COR-L47 (cell line): Measurements from ENCODE around the gene KIAA1614.
"Not testable (repeated sequence)": the region's sequence is repeated elsewhere in the genome, so short reads cannot be mapped to it uniquely, and the experiment has no call there.

ENCODE experiments used
- DNase-seq: peaks from one replicate; lab custom pipeline; 2025; lab: John Stamatoyannopoulos, UW

The KIAA1614 gene

DNA sequence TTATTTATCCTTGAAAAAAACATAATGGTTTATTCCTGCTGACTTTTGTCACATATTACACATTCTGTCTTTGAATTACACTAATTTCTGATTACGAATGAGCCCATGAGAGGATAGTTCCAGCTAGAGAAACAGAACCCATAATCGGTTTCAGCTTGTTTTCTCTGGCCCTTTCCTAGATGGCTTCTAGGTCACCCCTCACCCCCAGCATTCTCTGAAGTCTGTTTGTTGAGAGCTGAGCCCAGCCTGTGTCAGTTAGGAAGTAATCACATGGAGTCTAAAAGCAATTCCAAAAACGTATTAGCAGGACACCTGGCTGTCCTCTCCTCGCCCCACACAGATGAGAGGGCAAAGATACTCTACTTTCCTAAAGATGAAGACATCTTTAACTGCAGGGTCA is 48.9 kb downstream of the KIAA1614 start:
- DNase-seq = no peak

DNA sequence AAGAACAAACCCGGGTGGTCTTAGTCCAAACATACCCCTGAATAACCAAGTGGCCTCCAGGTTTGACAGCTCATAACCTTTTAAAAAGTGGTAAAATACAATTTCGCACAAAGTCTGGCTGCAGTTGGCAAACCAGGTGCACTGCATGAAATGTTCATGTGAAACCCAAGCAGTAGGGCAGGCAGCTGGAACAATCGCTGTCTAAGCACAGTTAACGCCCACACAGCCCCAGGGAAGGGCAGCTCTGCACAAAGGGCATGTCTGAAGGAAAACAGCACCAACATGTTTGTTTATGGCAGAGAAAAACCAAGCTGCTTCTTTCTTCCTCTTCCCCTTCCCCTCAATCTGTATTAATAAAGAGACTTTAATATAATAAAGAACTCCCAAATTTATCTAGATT is 49.5 kb downstream of the KIAA1614 start:
- DNase-seq = peak; percentile 70

DNA sequence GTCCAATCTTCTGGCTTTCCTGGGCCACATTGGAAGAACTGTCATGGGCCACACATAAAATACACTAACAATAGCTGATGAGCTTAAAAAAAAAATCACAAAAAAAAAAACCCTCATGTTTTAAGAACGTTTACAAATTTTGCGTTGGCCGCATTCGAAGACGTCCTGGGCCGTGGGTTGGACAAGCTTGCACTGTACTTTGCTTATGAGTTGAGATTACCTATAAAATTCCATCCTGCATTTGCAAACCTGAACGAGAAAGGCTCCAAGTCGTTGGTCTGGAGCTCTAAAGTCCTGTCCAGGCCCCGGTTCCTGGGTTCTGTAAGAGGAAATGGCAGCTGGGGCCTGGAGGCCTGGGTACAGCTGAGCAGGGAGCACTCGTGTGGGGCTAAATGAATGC is 51.4 kb downstream of the KIAA1614 start:
- DNase-seq = no peak

DNA sequence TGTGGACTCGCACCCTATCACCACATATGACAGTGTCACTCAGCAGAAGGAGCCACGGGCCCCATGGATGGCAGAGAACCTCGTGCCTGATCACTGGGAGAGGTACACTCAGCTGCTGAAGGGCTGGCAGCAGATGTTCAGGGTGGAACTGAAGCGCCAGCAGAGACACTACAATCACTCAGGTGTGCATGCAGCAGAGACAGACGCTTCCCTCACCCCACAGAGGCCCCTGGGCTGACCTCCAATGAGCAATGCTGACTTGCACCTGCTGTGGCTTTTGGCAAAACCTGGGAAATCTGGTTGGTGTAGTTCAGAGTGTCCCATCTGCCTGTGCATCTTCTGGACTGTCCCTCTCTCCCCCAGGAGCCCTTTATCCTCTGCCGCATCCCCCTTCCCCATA is 51.9 kb downstream of the KIAA1614 start:
- peak; percentile 53 for DNase-seq

DNA sequence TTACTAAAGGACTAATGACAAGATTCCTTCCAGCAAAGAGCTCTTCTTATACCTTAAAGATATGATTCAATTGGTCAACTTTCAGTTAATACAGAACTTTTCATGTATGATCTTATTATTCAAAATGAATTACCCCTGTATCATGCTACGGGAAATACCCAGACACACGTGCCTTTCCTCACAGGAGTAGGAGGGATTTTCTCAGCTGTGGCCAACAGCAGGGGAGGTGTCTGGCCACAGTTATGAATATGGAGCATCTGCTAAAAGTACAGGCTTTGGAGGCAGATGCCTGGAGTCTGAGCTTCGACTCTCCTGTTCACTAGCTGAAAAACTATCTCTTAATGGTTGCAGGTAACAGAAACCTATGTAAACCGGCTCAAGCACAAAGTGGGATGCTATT is 53.6 kb downstream of the KIAA1614 start:
- DNase-seq = no peak

DNA sequence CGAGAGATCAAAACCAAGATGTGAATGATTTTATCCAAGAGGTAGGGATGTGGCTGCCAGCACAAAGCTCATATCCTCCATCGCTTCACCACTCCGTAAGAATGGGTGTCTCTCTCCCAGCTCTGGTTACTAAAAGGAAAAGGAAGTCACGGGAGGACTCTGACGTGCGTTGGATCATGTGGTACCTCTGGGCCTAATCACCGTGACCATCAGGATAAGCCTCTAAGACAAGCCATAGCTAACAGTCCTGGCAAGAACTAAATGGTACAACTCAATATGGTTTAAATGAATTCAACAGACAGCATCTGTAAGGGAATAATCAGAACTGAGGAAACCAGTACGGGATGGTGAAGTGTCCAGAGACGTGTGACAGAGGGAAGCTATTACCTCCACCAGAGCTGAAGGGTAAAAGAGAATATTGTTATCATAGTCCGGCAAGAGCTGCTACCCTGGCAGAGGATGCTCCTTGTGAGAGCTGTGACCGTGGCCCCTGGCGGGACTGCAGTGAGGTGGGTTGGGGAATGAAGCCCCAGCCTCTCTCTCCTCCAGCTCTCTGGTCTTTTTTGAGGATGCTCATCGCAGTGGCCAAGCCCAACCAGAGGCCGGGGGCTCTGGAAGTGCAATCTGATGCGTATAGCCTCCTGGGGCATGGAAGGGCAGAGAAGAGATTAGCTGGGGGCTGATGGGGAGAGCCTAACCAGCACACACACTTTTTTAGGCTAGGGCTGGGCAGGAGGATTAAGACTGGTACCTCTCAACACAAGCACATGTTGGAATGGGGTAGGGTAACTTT is 54.2 kb downstream of the KIAA1614 start:
- no peak for DNase-seq

DNA sequence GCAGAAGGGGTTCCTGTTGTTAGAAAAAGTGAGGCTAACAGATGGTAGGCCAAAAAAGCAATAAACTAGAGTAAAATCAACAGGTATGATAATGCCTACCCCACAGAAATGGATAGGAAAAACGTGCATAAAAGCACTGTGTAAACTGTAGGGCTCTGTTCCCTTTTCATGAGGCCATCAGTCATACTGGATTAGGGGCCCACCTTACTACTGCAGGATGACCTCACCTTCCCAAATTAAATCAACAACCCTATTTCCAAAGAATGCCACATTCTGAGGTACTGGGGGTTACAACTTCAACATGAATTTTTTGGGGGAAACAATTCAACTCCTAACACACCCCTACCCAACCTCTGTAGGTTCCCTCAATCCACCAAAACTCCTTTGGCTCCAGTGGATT is 54.9 kb downstream of the KIAA1614 start:
- no peak for DNase-seq

DNA sequence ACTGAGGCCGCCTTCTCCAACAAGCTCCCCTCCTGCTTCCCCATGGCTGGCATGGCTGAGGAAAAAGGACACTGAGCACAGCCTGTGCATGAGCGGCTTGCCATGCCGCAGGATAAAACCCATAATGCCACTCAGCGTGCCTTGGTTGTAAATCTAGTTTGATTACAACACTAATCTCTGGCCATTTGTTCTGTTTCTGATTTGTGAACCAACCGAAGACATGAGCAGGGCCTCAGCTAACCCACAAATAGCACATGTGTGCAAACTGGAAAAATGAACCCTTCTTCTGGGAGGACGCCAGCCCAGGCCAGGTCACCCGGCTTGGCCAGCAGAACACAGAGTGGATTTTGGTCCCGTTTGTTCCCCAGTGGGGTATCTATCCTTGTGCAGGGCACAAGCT is 56.1 kb downstream of the KIAA1614 start:
- DNase-seq = not testable (repeated sequence)

DNA sequence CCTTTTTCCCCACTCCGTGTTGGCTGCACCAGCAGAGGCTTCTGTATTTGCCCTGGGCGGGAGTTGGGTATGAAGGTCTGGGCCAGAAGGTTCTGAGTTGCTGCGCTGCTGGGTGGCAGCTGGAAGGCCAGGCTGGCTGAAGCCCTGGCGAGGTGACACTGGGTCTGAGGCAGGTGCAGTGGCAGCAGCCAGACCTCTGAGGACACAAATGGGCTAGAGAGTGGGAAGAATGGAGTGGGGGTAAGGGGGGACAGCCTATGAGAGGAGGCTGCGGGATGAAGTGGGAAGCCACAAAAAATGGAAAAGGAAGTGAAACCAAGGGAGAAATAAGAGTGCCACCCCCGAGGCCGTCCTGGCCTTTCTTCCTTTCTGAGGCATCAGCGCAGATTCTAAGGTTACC is 56.7 kb downstream of the KIAA1614 start:
- DNase-seq = no peak

DNA sequence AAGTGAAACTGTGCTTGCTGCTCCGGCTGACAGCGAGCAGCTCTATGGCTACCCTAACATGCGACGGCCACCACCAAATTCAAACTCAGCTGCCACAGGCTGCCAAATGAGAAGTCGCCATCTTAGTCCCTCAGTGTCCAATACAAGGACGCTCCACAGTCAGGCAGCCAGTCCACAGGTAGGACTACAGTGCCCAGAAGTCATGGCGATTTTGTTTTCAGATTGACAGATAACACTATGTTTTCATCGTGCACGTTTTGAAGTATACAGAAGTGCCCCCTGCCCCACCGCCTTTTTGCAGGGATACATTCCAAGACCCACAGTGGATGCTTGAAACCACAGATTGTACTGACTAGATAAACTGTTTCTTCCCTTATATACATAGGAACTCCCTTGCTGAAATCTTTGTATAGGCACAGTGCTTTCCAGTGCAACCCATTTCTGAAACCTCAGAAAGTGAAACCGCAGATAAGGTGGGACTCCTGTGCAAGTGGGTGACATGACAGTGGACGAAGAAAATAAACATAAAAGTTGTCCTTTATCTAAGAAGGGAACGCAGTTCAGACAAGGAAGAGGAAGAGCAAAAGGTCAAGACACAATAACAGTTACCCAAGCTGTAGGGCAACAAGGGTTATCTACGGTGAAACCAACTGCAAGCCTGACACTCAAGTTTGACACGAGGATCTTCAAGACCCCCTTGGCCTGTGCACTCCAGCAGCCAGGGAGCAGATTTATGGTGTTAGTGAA is 57.8 kb downstream of the KIAA1614 start:
- no peak for DNase-seq

DNA sequence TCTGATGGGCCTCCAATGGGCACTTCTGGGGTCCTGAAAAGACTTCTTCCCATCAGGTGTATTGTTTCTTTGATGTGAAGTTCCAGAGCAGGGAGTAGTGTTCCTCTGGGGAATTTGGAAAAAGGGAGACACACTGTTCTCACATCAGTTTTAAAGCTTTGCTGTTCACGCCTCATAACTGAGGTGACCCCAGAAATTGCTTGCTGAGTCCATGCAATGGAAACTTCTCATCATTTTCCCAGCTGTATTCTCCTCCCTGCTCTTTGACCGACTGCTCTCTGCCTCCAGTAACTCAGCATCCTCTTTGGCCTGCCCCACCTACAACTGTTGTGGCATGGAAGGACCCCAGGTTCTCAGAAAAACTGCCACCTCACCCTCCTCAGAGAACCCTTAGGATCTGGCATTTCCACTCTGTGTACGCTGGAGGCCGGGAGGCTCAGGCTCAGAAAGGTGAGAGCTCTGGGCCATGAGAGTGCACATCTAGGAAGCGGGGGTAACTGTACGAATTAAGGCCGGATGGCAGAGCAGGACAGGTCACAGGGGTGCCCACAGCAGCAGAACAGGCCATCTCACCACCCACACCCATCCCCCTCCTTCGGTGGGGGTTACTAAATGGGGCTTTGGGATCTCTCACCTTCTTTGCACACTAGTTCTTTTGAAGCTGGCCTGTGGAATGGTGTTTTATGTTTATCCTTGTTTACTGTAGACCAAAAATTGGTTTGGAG is 58.7 kb downstream of the KIAA1614 start:
- no peak for DNase-seq

DNA sequence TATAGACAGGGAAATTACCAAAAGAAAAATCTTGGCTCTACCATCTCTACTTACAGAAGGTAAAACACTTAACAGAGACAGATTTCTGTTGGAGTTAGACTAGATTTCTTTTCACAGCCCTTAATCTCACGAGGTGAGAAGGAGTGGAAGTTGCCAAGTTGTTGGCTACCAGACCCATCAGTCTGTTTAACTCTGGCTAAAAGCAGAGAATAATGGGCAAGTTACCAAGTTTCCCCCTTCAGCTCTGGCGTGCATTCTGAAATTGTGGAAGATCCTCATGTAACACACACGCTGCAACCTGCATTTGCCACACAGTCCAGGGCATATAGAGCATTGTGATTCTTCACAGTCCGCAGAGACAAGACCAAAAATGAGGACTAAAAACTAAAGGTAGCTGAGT is 60.7 kb downstream of the KIAA1614 start:
- DNase-seq = no peak

DNA sequence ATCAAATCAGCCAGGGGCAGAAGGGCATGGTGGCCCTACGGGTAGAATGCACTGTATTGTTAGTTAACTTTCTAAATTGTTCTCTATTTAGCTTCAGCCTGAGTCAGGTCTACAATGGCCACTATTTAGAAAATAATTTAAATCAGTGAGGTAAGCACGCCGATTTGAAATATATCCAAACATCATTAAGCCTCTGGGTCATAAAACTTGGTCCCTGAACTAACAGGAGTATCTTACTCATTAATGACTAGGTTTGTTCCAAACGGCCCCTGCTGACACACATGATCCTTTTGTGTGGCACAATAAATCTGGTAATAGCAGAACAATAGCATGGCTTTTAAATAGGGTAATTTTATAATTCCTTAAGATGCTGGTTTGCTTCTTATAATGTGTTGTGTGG is 61.5 kb downstream of the KIAA1614 start:
- DNase-seq = peak; percentile 29

DNA sequence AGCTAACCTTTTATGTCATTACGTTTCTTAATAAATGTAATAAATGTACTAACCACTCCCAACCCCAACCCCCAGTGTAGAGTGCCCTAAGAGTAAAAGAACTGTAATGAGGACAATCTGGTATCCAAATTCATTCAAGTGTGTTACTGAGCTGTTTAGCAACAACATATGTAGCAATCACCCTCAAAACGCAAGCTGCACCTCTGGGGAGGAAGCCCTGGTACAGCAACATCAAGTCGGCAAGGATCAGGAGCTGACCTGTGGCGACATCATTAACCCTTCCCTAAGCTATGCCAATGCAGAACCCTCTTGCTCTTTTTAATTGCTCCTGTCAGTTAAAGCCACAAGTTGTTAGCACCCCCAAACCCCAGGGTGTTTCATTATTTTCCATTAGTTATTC is 62.9 kb downstream of the KIAA1614 start:
- no peak for DNase-seq

DNA sequence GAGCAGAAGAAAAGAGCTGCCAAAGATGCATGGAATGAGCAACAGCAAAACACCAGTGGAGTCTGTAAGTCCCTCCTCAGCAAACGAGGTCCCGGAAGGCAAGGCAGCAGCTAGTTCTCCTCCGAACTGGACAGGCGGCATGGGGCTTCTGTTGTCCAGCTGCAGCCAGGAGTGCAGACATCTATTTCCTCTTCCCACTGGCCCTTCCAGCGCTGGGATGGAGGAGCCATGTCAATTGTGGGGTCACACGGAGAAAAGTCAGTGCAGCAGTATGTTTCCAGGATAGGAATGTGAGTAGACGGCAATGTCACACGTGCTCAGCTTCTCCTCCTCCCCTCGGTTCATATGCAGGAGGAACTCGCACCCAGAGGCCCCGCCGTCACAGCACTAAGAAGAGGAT is 63.5 kb downstream of the KIAA1614 start:
- no peak for DNase-seq

DNA sequence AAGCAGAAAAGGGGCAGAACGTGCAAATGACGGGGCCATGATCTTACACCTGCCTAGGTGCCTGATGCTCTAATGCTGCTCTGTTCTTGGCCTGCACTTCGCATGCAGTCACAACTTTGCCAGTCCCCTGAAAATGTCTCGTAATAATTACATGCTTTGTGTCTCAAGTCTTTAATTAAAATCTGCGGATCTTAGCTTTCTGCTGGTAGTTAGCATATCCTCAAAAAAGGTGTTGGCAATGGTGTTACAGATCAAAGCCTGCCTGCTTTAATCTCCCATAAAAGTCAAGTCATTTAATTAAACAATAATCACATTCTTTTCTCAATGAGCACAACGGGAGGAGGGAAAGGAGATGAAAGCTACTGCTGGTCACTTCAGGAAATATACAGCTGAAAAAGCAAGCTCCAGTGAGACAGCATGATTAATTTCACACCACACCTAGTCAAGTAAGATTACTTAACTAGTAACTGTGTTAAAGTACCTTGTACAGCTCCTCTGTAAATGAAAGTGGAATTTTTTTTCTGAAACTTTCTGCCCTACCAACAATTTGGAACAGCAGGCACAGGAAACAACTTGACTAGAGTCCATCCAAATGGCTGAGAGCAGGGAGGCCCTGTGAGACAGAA is 64.1 kb downstream of the KIAA1614 start:
- no peak for DNase-seq

DNA sequence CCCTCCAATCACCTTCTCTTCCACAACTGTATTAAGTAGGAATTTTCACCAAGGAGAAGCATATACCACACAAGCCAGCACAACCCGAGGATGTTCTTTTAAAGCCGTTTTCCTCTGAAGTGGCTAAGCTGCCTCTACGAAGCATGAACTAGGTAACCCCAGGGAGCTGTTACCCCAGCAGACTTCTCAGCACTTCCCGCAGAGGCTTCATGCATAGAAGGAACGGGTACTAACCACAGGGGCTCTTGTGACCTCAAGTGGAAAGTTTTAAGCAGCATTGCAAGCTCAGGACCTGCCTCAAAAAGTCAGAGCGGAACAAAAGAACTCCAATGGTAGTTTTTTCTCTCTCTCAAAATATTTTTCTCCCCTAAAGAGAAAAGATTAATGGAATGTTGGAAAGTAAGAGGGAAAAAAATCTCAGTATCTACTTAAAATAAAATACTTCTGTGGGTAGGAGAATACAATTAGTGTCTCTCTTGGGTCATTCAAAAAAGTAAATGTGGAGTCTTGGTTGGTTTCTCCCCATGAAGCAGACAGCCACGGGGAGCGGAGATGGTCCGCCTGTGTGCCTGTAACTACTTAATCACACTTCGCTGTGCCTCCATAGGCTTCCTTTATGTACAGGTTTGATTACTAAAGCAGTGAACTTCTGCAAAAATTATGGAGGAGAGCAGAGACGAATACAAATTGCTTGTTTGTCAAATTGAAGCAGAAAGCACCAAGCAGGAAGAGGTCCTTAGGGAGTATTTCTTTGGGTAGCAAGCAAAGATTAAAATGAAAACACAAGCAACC is 69.1 kb downstream of the KIAA1614 start:
- DNase-seq = no peak

DNA sequence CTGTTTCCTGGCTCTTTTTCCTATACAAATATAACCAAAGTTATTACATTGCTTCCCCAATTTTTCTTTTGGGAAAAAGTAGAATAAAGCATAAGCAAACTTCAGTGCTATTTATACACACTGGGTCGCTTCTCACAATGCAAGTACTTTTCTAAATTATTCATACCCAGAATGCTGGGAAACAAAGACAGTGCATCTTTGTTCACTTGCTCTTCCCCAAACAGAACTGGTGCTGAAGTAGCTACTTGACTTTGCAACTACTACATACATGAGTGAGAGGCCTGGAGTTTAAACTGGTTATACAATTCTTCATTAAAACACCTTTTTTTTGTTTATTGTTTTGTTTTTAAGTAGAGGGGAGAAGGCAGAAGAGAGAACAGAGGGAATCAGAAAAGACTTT is 69.7 kb downstream of the KIAA1614 start:
- no peak for DNase-seq

DNA sequence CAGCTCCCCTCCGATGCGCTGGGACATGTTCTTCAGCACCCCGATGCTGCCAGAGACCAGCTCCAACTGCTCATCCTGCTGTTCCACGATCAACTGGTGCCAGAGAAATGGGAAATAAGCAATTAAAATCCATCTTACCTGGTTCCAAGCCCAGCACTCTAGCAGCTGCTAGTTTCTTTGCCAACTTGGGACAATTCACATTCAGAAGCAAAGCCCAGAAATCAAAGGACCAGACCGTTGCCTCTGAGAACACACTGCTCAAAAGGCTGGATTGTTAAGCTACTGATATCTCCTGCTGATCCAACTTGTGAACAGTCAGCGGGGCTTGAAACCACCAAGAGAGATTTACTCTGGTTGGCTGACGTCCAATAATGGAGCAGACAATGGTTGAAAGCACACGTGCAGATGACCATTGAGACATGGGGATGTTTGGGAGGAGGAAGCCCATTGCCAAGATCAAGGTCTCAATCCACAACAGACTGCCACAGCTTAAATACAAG is 75.6 kb downstream of the KIAA1614 start:
- peak; percentile 90 for DNase-seq

DNA sequence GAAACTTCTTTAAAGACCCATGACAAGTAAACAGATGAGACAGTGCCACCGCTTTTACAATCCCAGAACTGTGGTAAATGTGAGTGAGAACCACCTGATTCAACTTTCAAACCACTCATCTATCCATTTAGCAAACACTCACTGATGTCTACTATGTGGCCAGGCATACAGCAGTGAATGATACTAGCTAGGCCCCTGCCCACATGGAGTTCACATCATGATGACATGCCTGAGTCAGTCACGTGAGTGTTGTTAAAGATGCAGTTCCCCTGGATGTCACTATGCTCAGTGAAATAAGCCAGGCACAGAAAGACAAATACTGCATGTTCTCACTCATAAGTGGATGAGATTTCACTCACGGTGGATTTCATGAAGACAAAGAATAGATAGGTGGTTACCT is 81.6 kb downstream of the KIAA1614 start:
- DNase-seq = no peak

DNA sequence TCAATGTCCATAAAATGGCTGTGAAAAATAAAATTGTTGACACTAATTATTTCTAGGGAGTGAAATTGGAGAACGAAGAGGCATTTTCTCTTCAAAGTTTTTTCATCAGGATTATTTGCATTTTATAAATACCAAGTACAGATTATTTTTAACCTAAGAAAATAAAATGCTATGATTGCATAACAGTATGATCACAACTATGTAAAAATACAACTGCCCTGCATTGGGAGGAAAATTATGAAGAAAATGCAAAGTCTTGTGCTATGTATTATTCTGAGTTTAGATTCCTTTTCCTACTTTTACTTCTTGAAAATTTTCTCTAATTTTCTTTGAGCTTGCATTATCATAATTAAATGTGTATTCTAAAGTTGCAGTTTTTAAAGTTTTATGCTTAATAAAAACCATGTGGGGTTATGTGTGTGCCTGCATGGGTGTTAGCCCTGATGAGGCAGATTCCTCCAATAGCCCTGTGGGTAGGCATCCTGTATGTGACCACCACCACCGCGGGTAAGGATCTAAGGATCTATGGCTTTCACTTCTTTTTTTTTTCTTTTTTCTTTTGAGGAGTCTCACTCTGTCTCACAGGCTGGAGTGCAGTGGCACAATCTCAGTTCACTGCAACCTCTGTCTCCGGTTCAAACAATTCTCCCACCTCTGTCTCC is 85.3 kb downstream of the KIAA1614 start:
- DNase-seq = no peak
